Nephron (organoid): Measurements from ENCODE around the gene FAM227B.

Experiments used
- H3K27ac Mint-ChIP-seq, 3 experiments: 2 replicates each; pipeline ENCODE4 v1.8.0; 2020; ENCODE audit warnings: mixed read lengths in 3 of 3, mild to moderate bottlenecking in 2 of 3, moderate library complexity in 1 of 3
- H3K27me3 Mint-ChIP-seq: 2 replicates; pipeline ENCODE4 v1.8.0; 2021; ENCODE audit warnings: low read depth, mild to moderate bottlenecking, moderate library complexity, mixed read lengths
- H3K36me3 Mint-ChIP-seq: 2 replicates; pipeline ENCODE4 v1.8.0; 2020; ENCODE audit warnings: low read depth, mixed read lengths
- H3K4me1 Mint-ChIP-seq: 2 replicates; pipeline ENCODE4 v1.8.0; 2020; ENCODE audit warnings: mixed read lengths
- H3K4me3 Mint-ChIP-seq, 3 experiments: 2 replicates each; pipeline ENCODE4 v1.8.0; 2020; ENCODE audit warnings: mild to moderate bottlenecking in 3 of 3, mixed read lengths in 3 of 3, moderate library complexity in 2 of 3
- H3K9me3 Mint-ChIP-seq: 2 replicates; pipeline ENCODE4 v1.8.0; 2020; ENCODE audit warnings: mixed read lengths
- CTCF ChIP-seq, 3 experiments: fragments of 200-600 bp; sonication (generic); IDR thresholded peaks; one replicate each; pipeline ENCODE4 v1.5.0; 2021; ENCODE audit warnings: antibody characterized with exemption in 3 of 3; ENCODE audit not compliant: unreplicated experiment in 3 of 3

Gene FAM227B

DNA sequence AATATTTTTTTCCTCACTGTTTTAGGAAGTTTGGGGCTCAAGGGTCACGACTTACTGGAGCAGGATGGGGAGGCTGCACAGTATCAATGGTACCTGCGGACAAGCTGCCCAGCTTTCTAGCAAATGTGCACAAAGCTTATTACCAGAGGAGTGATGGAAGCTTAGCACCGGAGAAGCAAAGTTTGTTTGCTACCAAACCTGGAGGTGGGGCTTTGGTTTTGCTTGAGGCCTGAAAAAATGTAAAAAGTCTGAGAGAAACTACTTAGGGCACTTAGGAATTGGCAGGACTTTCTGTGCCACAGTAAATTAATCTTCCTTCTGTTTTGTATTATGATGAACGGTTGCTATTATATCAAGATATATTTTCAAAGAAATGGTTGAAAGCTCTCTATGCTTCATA, 292.7 kb downstream of the FAM227B start:
- H3K4me1 Mint-ChIP-seq: peaks cover 22% of the 10 kb centered on the region
- no peak overlapping the region for H3K4me3 Mint-ChIP-seq
- H3K27ac Mint-ChIP-seq: no peak overlapping the region
- no peaks in the 10 kb centered on the region for H3K9me3 Mint-ChIP-seq
- H3K27me3 Mint-ChIP-seq: no peaks in the 10 kb centered on the region
- H3K36me3 Mint-ChIP-seq: peaks cover 26% of the 10 kb centered on the region
- no peak for TF ChIP-seq CTCF (IDR thresholded peaks at IDR 0.05; ENCODE audit: unreplicated experiment in 3 of 3)

GRCh38 chr15:49323207-49323606, 297.4 kb downstream of the FAM227B start:
- Mint-ChIP-seq H3K27ac (peak overlapping the region in 1 of 3 experiments; percentile 30), H3K4me3 (no peak overlapping the region), H3K9me3 (no peaks in the 10 kb centered on the region), H3K4me1 (peaks cover 16% of the 10 kb centered on the region), H3K27me3 (no peaks in the 10 kb centered on the region), H3K36me3 (peaks cover 42% of the 10 kb centered on the region)
- no peak for TF ChIP-seq CTCF (IDR thresholded peaks at IDR 0.05; ENCODE audit: unreplicated experiment in 3 of 3)

GRCh38 chr15:49320351-49320750, 300.3 kb downstream of the FAM227B start:
- H3K27ac Mint-ChIP-seq: no peak overlapping the region

DNA sequence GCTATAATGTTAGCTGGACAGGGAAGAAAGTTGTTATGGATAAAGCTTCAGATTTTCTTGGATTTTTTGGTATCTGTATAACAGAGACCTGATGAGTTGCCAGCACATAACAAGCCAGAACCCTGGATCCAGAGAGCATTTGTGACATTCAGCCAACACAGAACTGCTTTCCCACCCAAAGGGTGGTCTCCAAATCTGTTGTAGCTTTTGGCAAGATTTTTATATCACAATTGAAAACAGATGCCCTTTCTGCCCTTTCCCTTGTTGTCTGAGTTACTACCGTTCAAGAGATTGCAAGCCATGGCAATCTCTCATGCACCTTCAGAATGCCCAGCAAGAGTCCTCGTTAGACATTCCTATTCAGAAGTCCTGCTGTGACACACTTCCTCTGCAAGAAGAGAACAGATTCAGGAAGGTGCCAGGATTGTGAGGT, 305.2 kb downstream of the FAM227B start:
- Mint-ChIP-seq H3K27ac (peak overlapping the region in 2 of 3 experiments; percentile 9 to 60), H3K27me3 (no peaks in the 10 kb centered on the region), H3K36me3 (peaks cover 50% of the 10 kb centered on the region), H3K9me3 (peaks cover 6% of the 10 kb centered on the region), H3K4me3 (no peak overlapping the region), H3K4me1 (peaks cover 29% of the 10 kb centered on the region)
- no peak for TF ChIP-seq CTCF (IDR thresholded peaks at IDR 0.05; ENCODE audit: unreplicated experiment in 3 of 3)

More at GRCh38 chr15:49320351-49320750, 300.3 kb downstream of the FAM227B start:
- H3K4me1 Mint-ChIP-seq: peaks cover 13% of the 10 kb centered on the region
- peaks cover 3% of the 10 kb centered on the region for H3K9me3 Mint-ChIP-seq
- TF ChIP-seq CTCF (IDR thresholded peaks at IDR 0.05; ENCODE audit: unreplicated experiment in 3 of 3): no peak
- no peaks in the 10 kb centered on the region for H3K27me3 Mint-ChIP-seq
- H3K4me3 Mint-ChIP-seq: no peak overlapping the region
- H3K36me3 Mint-ChIP-seq: peaks cover 46% of the 10 kb centered on the region

- H3K27me3 Mint-ChIP-seq: no peaks in the 10 kb centered on the region
- H3K27ac Mint-ChIP-seq: peak overlapping the region in 1 of 3 experiments; percentile 9
- TF ChIP-seq CTCF (IDR thresholded peaks at IDR 0.05; ENCODE audit: unreplicated experiment in 3 of 3): no peak
- H3K4me1 Mint-ChIP-seq: peaks cover 35% of the 10 kb centered on the region
- peaks cover 51% of the 10 kb centered on the region for H3K36me3 Mint-ChIP-seq
- no peak overlapping the region for H3K4me3 Mint-ChIP-seq
- H3K9me3 Mint-ChIP-seq: peaks cover 6% of the 10 kb centered on the region
Measured at GRCh38 chr15:49314716-49315115, 305.9 kb downstream of the FAM227B start.

- Mint-ChIP-seq H3K4me3 (no peak overlapping the region), H3K27me3 (no peaks in the 10 kb centered on the region)
Measured at GRCh38 chr15:49313650-49314049, 307.0 kb downstream of the FAM227B start.

More at GRCh38 chr15:49313650-49314049, 307.0 kb downstream of the FAM227B start:
- peaks cover 6% of the 10 kb centered on the region for H3K9me3 Mint-ChIP-seq
- H3K36me3 Mint-ChIP-seq: peaks cover 44% of the 10 kb centered on the region
- no peak for TF ChIP-seq CTCF (IDR thresholded peaks at IDR 0.05; ENCODE audit: unreplicated experiment in 3 of 3)
- peaks cover 40% of the 10 kb centered on the region for H3K4me1 Mint-ChIP-seq
- no peak overlapping the region for H3K27ac Mint-ChIP-seq
